Mucosa of rectum (tissue), 2 donors: ENCODE results near the gene ACP1.

Experiments used
- H3K27ac ChIP-seq, 2 donors: one replicate each; pipeline ENCODE4 v1.7.0; 2013; ENCODE audit warnings: inconsistent platforms in 2 of 2, low read depth in 2 of 2, low read length in 2 of 2
- H3K27me3 ChIP-seq, 2 donors: one replicate each; pipeline ENCODE4 v1.7.0; 2013; ENCODE audit warnings: low read length in 2 of 2; ENCODE audit not compliant: control insufficient read depth in 2 of 2, insufficient read depth in 2 of 2
- H3K36me3 ChIP-seq, 2 donors: one replicate each; pipeline ENCODE4 v1.7.0; 2013; ENCODE audit warnings: low read length in 2 of 2; ENCODE audit not compliant: control insufficient read depth in 2 of 2, insufficient read depth in 2 of 2
- H3K4me1 ChIP-seq, 2 donors: one replicate each; pipeline ENCODE4 v1.7.0; 2013; ENCODE audit warnings: low read length in 2 of 2, mild to moderate bottlenecking in 1 of 2; ENCODE audit not compliant: control insufficient read depth in 2 of 2, insufficient read depth in 2 of 2
- H3K4me3 ChIP-seq, 2 donors: one replicate each; pipeline ENCODE4 v1.7.0; 2013; ENCODE audit warnings: low read length in 2 of 2
- H3K9ac ChIP-seq, 2 donors: one replicate each; pipeline ENCODE4 v1.7.0; 2013; ENCODE audit warnings: low read length in 2 of 2, low read depth in 1 of 2, mild to moderate bottlenecking in 1 of 2
- H3K9me3 ChIP-seq, 2 donors: one replicate each; pipeline ENCODE4 v1.7.0; 2013; ENCODE audit warnings: low read length in 2 of 2; ENCODE audit not compliant: control insufficient read depth in 2 of 2
- donor health status: healthy.
- donor health status: Normal muscosa, but diverticular disease.

The ACP1 gene

DNA sequence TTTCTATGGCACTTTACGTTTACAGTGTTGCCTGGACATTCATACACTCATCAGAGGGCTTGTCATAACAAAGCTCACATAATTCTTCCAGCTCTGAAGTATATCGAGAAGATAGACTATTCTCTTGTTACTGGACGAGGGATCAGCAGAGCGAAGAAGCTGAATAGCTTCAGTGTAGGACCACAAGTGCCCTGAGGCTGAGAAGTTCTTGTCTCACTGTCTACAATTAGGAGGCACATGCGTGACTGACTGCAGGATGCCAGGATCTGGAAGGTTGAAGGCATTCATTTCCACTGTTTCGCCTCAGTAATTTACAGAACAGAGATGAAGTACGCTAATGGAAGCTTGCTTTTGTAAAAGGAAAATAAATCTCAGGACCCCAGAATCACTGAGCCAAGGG, 10.5 kb upstream of the ACP1 start:
- no peak overlapping the region for H3K4me3 ChIP-seq
- peaks cover 10 to 17% of the 10 kb centered on the region in 2 donors for H3K36me3 ChIP-seq
- H3K27ac ChIP-seq, result no peak overlapping the region
- no peak overlapping the region for H3K9ac ChIP-seq
- H3K9me3 ChIP-seq, result no peaks in the 10 kb centered on the region
- H3K4me1 ChIP-seq, result no peaks in the 10 kb centered on the region
- H3K27me3 ChIP-seq, result no peaks in the 10 kb centered on the region

DNA sequence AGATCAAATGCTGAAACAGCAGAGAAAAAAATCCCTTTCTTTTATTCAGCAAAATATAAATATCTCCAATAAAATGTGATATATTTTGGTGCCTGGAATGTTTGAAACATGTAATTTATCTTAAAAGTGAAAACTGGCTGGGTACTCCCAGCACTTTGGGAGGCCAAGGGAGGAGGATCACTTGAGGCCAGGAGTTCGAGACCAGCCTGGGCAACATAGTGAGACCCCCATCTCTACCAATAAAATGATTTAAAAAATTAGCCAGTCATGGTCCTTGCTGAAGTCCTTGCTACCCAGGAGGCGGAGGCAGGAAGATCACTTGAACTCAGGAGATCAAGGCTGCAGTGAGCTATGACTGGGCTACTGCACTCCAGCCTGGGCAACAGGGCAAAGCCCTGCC, 9.6 kb upstream of the ACP1 start:
- no peak overlapping the region for H3K4me3 ChIP-seq
- no peak overlapping the region for H3K9ac ChIP-seq
- H3K27ac ChIP-seq, result no peak overlapping the region

DNA sequence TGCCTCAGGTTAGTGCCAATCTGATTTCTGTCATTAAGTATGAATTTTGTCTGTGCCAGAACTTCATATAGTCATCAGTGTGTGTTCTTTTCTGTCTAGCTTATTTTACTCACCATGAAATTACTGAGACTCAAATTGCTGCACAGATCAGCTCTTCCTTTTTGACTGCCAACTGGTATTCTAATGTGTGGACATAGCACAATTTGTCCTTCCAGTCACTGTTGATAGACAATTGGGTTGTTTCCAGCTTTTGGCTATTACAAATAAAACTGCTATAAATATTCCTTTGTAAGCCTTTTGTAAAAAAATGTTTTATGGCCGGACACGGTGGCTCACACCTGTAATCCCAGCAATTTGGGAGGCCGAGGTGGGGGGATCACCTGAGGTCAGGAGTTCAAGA, 8.7 kb upstream of the ACP1 start:
- H3K27me3 ChIP-seq, result no peaks in the 10 kb centered on the region
- no peaks in the 10 kb centered on the region for H3K4me1 ChIP-seq
- no peak overlapping the region for H3K4me3 ChIP-seq
- no peaks in the 10 kb centered on the region for H3K9me3 ChIP-seq
- H3K27ac ChIP-seq, result no peak overlapping the region
- H3K9ac ChIP-seq, result no peak overlapping the region
- peaks cover 7 to 8% of the 10 kb centered on the region in 2 donors for H3K36me3 ChIP-seq

More for the DNA sequence above, 9.6 kb upstream of the ACP1 start:
- no peaks in the 10 kb centered on the region for H3K27me3 ChIP-seq
- H3K4me1 ChIP-seq, result no peaks in the 10 kb centered on the region
- H3K9me3 ChIP-seq, result no peaks in the 10 kb centered on the region
- H3K36me3 ChIP-seq, result peaks cover 5 to 8% of the 10 kb centered on the region in 2 donors

DNA sequence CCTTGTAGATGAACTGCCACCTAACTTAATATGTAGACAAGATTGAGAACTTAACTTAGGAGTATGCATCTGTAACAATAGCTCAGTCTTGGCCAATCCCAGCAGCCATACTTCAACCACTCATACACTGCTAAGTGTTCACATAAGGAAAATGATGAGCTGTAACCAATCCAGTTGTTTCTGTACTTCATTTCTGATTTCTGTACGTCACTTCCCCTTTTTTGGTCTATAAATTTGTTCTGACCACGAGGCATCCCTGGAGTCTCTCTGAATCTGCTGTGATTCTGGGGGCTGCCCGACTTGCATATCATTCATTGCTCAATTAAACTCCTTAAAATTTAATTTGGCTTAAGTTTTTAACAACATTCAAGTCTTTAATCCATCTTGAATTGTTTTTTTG, 7.3 kb upstream of the ACP1 start:
- H3K4me3 ChIP-seq, result no peak overlapping the region
- peaks cover 0 to 2% of the 10 kb centered on the region in 2 donors for H3K36me3 ChIP-seq
- no peak overlapping the region for H3K9ac ChIP-seq
- no peaks in the 10 kb centered on the region for H3K4me1 ChIP-seq
- no peaks in the 10 kb centered on the region for H3K9me3 ChIP-seq
- H3K27me3 ChIP-seq, result no peaks in the 10 kb centered on the region
- no peak overlapping the region for H3K27ac ChIP-seq

DNA sequence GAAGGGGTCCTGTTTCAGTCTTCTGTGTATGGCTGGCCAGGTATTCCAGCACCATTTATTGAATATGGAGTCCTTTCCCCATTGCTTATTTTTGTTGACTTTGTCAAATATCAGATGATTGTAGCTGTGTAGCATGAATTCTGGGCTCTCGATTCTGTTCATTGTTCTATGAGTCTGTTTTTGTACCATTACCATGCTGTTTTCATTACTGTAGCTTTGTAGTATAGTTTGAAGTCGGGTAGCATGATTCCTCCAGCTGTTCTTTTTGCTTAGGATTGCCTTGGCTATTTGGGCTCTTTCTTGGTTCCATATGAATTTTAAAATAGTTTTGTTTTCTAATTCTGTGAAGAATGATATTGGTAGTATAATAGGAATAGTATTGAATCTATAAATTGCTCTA, 6.9 kb upstream of the ACP1 start:
- H3K36me3 ChIP-seq, result peaks cover 0 to 2% of the 10 kb centered on the region in 2 donors
- no peaks in the 10 kb centered on the region for H3K4me1 ChIP-seq
- H3K27me3 ChIP-seq, result no peaks in the 10 kb centered on the region
- H3K9me3 ChIP-seq, result no peaks in the 10 kb centered on the region
- no peak overlapping the region for H3K27ac ChIP-seq
- no peak overlapping the region for H3K9ac ChIP-seq
- H3K4me3 ChIP-seq, result no peak overlapping the region

DNA sequence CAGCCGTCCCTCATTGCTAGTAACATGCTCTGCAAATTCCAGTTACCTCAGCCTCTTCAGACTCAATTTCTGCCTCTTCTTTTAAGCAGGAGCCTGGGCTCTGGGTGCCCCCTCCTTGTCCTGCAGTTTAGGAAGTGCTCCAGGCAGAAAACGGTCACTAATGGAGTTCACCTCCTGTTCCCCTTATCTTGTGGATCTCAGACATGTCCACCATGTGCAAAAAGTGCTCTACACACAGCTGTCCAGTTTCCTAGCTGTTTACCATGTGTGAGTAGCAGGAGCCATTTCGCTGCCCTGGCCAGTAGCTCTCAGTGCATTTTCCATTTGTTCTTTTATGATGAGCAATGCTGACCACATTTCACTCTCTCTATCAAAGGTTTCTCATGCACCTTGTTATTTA, 5.8 kb upstream of the ACP1 start:
- Histone ChIP-seq H3K4me1 (no peaks in the 10 kb centered on the region), H3K4me3 (no peak overlapping the region), H3K9ac (no peak overlapping the region), H3K36me3 (peaks cover 0 to 2% of the 10 kb centered on the region in 2 donors), H3K27me3 (no peaks in the 10 kb centered on the region), H3K9me3 (no peaks in the 10 kb centered on the region), H3K27ac (no peak overlapping the region)

DNA sequence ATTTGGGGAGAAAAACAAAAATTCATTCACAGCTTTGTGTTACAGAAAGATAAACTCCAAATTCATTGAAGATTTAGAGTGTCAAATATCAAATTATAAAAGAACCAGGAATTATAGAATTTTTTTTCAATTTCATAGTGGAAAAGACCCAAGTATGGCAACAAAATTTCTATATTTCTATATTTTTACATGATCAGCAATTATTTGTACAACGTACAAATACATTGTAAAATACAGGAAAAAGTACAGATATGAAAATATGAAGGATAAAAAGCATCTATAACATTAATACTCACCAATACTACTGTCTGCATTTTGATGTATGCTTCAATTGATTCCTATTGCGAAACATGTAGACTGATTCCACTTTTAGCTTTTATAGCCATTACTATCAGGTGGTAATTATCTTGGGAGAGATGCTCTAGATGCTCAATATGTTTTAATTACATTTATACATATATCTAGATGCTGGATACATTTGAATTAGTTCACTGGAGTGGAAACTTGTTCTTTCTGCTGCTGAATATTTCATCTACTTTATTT, 4.9 kb upstream of the ACP1 start:
- H3K36me3 ChIP-seq, result peaks cover 0 to 2% of the 10 kb centered on the region in 2 donors
- no peaks in the 10 kb centered on the region for H3K27me3 ChIP-seq
- H3K9me3 ChIP-seq, result no peaks in the 10 kb centered on the region
- no peaks in the 10 kb centered on the region for H3K4me1 ChIP-seq
- no peak overlapping the region for H3K9ac ChIP-seq
- no peak overlapping the region for H3K4me3 ChIP-seq
- H3K27ac ChIP-seq, result peak overlapping the region in 1 of 2 donors; percentile 16

DNA sequence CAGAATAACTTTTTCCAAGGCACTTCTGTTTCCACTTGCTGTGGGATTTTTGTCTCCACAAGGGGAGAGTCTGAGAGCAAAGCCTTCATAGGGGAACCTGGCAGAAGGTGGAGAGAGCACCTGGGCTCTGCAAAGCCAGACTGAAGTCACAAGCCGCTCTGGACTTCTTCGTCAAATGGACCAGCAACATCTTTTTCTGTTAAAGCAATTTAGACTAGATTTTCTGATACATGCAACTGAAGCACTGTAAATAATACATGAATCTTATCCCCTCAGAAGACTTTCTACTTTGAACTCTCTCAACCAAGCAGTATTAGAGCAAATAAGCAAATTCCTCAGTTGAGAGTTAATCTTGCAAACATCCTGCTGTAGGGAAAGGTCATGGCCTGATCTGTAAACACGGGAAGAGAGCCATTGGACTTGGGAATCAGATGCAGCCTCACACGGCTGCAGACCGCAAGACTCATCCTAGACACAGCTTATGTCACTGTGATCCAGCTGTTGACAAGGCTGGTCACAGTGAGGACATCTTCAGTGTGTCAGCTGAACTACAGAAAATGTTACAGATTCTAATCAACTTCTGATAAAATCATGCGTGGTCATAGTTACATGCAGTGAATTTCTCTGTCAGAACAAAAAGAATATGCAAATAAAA, 4.1 kb upstream of the ACP1 start:
- Histone ChIP-seq H3K27me3 (no peaks in the 10 kb centered on the region), H3K4me1 (peaks cover 1 to 5% of the 10 kb centered on the region in 2 donors), H3K4me3 (no peak overlapping the region), H3K9me3 (no peaks in the 10 kb centered on the region), H3K36me3 (peaks cover 0 to 2% of the 10 kb centered on the region in 2 donors), H3K27ac (peak overlapping the region in 1 of 2 donors; percentile 16), H3K9ac (no peak overlapping the region)

DNA sequence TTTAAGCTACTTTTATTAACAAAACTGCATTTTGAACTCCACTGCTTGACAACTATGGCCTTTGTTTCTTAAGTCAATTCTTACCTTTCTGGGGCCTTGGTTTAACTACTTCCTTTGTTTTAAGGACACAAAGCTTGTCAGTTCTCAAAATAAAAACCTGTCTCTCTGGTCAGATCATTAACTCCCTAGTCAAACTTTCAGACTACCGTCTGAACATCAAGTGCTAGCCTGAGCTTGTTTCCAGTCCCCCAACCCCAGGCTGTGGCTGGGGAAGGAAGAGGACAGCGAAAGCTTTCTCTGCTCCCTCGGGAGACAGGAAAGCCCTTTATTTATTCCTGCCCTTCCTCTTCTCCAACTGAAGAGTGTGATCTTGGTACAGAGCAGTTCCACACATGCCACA, 2.6 kb upstream of the ACP1 start:
- H3K27ac ChIP-seq, result peak overlapping the region; percentile 2 to 21

DNA sequence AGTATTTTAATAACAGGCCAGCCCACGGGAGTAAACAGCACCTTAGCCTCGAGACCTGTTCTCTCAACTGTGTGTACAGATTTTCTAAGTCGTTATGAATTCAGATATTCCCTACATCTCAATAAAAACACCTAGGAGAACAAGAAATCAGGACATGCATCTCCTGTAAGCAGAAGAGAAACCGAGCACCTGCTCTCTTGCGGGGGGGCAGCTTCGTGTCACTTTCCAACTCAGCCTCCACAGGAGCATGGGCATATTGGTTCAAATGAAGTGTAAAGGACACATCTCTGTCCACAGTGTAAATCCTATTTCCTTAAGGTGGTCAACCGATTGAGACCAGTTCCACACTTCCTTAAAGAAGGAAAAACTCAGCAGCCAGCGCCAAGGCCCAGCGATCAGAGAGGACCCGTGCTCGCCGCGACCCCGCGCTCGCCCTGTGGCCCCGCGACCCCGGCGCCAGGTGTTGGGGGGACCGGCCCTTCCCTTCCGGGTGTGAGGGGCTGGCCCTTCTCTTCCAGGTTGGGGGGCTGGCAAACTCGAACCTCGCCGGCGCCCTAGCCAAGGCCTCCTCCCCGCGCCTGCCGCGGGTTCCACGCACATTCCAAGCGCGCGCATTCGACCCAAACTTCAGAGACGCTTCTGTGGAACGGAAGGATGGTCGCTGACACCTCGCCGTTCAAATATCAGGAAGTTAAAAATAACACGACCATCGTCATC, 1.6 kb upstream of the ACP1 start:
- peaks cover 0 to 2% of the 10 kb centered on the region in 2 donors for H3K36me3 ChIP-seq
- H3K9me3 ChIP-seq, result no peaks in the 10 kb centered on the region
- peak overlapping the region; percentile 93 to 95 for H3K27ac ChIP-seq
- peak overlapping the region; percentile 94 to 95 for H3K4me3 ChIP-seq
- H3K4me1 ChIP-seq, result peaks cover 7 to 8% of the 10 kb centered on the region in 2 donors
- peak overlapping the region; percentile 79 to 91 for H3K9ac ChIP-seq
- H3K27me3 ChIP-seq, result no peaks in the 10 kb centered on the region

More for the DNA sequence above, 2.6 kb upstream of the ACP1 start:
- peak overlapping the region in 1 of 2 donors; percentile 18 for H3K9ac ChIP-seq
- peaks cover 7 to 8% of the 10 kb centered on the region in 2 donors for H3K4me1 ChIP-seq
- H3K36me3 ChIP-seq, result peaks cover 0 to 2% of the 10 kb centered on the region in 2 donors
- no peak overlapping the region for H3K4me3 ChIP-seq
- H3K9me3 ChIP-seq, result no peaks in the 10 kb centered on the region
- no peaks in the 10 kb centered on the region for H3K27me3 ChIP-seq
